MCF 10A (cell line): ENCODE data around the gene RBFOX2. TPM values are rescaled to one million over a fixed set of nuclear protein-coding genes. Genes with fewer than 3 reads are reported as not detected.

Experiments used
- BruUV-seq: library from RNA; stranded (reverse); fragments of 400-500 nt; replicated peaks from 2 replicates; lab custom pipeline; 2021; lab: Mats Ljungman, UMichigan
- CTCF ChIA-PET: fragments of 300-600 bp; sonication (Branson Sonifier 250); formaldehyde crosslinking; extraction: SDS; loops from one replicate; lab custom pipeline; 2021; ENCODE audit warnings: antibody characterized with exemption, inconsistent platforms; lab: Yijun Ruan, JAX
- POLR2A ChIA-PET: fragments of 300-600, 350-650 bp; sonication (Branson Sonifier 250); formaldehyde crosslinking; extraction: SDS; loops from one replicate; lab custom pipeline; 2020; ENCODE audit warnings: antibody characterized with exemption, inconsistent platforms; lab: Yijun Ruan, JAX
- DNase-seq: peaks from one replicate; pipeline ENCODE4 v3.0.0-alpha.2; 2018; ENCODE audit not compliant: unreplicated experiment
- H3K27ac Mint-ChIP-seq: one replicate; pipeline ENCODE4 v1.8.0; 2022; ENCODE audit warnings: mild to moderate bottlenecking, low read depth, mixed read lengths; ENCODE audit not compliant: unreplicated experiment
- H3K27me3 Mint-ChIP-seq: one replicate; pipeline ENCODE4 v1.8.0; 2022; ENCODE audit warnings: mixed read lengths; ENCODE audit not compliant: insufficient read depth, unreplicated experiment
- H3K36me3 Mint-ChIP-seq: one replicate; pipeline ENCODE4 v1.8.0; 2022; ENCODE audit warnings: mild to moderate bottlenecking, moderate library complexity, mixed read lengths; ENCODE audit not compliant: insufficient read depth, unreplicated experiment
- H3K4me1 Mint-ChIP-seq: one replicate; pipeline ENCODE4 v1.8.0; 2022; ENCODE audit warnings: mixed read lengths; ENCODE audit not compliant: insufficient read depth, unreplicated experiment
- H3K4me3 Mint-ChIP-seq: one replicate; pipeline ENCODE4 v1.8.0; 2022; ENCODE audit warnings: mild to moderate bottlenecking, moderate library complexity, mixed read lengths; ENCODE audit not compliant: unreplicated experiment
- H3K9me3 Mint-ChIP-seq: one replicate; pipeline ENCODE4 v1.8.0; 2022; ENCODE audit warnings: mixed read lengths; ENCODE audit not compliant: unreplicated experiment
- intact Hi-C: fragments of 100-400 bp; cut with micrococcal nuclease; formaldehyde crosslinking; loops from 2 replicates; pipeline ENCODE4 v1.14.1; 2022
- total RNA-seq: library from RNA; stranded (reverse); gene quantifications from 2 replicates; pipeline ENCODE4 v1.2.3, GENCODE V29; 2022
- TF ChIP-seq, protein P1 (sequence below): fragments of 200-600 bp; IDR thresholded peaks from one replicate; pipeline ENCODE4 v1.8.0; 2022; ENCODE audit warnings: antibody characterized with exemption, mild to moderate bottlenecking; ENCODE audit not compliant: unreplicated experiment

The RBFOX2 gene
- total RNA-seq, 1 experiment from 2014 or later: 89.4 TPM

DNA sequence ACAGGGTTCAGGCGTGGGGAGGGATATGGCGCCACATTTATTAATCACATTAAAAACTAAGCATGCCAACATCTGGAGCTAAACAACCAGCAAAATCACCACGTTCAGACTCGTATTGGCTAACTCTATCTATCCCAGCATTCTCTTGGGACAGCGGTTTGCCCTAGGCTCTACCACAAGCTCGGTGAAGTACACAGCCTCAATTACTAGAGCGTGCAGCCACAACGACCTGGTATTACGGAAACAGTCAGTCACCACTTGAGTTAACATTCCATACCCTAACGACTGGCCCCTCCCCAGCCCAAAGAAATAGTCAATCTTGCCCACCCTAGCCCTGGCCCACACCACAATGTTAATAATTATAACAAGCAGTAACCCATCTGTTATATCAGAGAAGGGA is 278.8 kb downstream of the RBFOX2 start:
- Mint-ChIP-seq H3K4me1 (no peaks in the 10 kb centered on the region), H3K9me3 (no peaks in the 10 kb centered on the region), H3K27me3 (no peaks in the 10 kb centered on the region), H3K27ac (no peak overlapping the region), H3K4me3 (no peak overlapping the region), H3K36me3 (peaks cover 67% of the 10 kb centered on the region)
- ChIA-PET CTCF (interaction anchor here (0.8 to 1.1 kb wide), 2 partner anchors 11 to 89 kb away, joined by 3 to 4 read pairs; no protein-coding TSS in a partner anchor), POLR2A (interaction anchor here (0.9 kb wide), 2 partner anchors 15 to 90 kb away, joined by 3 read pairs; no protein-coding TSS in a partner anchor)
- BruUV-seq: no TSS peak
- intact Hi-C loops: loop anchor here (10.0 kb wide), 1 partner anchor 125 kb away; no protein-coding TSS in a partner anchor
- DNase-seq: no peak
- TF ChIP-seq, protein P1, sequence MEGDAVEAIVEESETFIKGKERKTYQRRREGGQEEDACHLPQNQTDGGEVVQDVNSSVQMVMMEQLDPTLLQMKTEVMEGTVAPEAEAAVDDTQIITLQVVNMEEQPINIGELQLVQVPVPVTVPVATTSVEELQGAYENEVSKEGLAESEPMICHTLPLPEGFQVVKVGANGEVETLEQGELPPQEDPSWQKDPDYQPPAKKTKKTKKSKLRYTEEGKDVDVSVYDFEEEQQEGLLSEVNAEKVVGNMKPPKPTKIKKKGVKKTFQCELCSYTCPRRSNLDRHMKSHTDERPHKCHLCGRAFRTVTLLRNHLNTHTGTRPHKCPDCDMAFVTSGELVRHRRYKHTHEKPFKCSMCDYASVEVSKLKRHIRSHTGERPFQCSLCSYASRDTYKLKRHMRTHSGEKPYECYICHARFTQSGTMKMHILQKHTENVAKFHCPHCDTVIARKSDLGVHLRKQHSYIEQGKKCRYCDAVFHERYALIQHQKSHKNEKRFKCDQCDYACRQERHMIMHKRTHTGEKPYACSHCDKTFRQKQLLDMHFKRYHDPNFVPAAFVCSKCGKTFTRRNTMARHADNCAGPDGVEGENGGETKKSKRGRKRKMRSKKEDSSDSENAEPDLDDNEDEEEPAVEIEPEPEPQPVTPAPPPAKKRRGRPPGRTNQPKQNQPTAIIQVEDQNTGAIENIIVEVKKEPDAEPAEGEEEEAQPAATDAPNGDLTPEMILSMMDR: no peak

DNA sequence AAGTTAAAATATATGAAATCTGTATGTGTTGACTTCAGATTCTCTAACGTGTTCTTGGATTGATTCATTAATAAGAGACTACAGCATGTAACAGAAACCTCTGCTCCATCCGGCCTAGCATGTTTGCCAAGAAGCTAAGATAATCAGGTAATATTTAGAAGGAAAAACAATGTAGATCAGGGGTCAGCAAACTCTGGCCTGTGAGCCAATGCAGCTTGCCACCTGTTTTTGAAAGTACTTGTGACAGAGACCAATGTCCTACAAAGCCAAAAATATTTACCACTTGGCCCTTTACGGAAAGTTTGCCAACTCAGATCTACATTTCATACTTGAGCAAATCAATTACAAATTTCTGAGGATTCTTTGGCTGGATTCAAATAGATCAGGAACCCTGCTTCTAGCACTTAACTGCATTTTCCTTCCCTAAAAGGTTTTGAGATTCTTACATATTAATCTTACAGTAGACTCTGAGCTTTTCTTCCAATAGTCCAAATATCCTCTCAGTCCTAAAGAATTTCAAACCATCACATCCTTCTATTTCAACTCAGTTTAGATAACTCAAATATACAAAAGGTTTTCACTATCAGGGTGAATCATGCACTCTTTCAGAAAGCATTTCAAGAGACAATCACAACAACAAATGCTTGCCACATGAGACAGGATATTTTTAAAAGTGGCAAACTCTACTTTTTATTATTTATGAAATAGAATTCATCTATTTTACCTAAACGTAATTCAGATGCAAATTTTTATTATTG is 281.5 kb downstream of the RBFOX2 start:
- Mint-ChIP-seq H3K9me3 (no peaks in the 10 kb centered on the region), H3K27me3 (no peaks in the 10 kb centered on the region), H3K4me3 (no peak overlapping the region), H3K4me1 (no peaks in the 10 kb centered on the region), H3K36me3 (peaks cover 70% of the 10 kb centered on the region), H3K27ac (no peak overlapping the region)
- no peak for DNase-seq
- TF ChIP-seq, protein P1: no peak
- POLR2A ChIA-PET: interaction anchor here (0.7 kb wide), 1 partner anchor 113 kb away, joined by 3 read pairs; no protein-coding TSS in a partner anchor
- CTCF ChIA-PET: no interaction called here
- intact Hi-C loops: loop anchor here (10.0 kb wide), 1 partner anchor 122 kb away; no protein-coding TSS in a partner anchor
- BruUV-seq: no TSS peak

DNA sequence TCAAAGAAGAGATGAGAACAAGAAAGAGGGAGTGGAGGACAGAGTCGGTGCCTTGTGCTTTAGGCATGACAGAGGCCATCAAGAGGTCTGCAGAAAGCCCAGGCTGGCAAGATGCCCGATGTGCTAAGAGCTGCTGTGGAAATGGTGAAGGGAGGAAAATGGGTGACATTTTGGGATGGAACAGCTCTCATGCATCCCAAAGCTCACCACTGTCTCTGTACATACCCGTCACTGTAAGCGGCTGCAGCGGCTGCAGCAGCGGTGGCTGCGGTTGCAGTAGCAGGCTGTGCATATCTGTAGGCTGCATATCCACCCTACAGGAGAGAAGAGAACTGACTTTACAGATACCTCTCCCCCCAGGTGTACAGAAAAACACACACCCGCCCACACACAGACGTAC is 282.4 kb downstream of the RBFOX2 start:
- Mint-ChIP-seq H3K36me3 (peaks cover 73% of the 10 kb centered on the region), H3K27ac (no peak overlapping the region), H3K4me3 (no peak overlapping the region), H3K4me1 (no peaks in the 10 kb centered on the region), H3K27me3 (no peaks in the 10 kb centered on the region), H3K9me3 (no peaks in the 10 kb centered on the region)
- no TSS peak for BruUV-seq
- POLR2A ChIA-PET: interaction anchor here (0.6 to 1.0 kb wide), 3 partner anchors 20 to 730 kb away, joined by 3 to 4 read pairs (median 3); no protein-coding TSS in a partner anchor
- intact Hi-C loops: loop anchor here (10.0 kb wide), 1 partner anchor 121 kb away; no protein-coding TSS in a partner anchor
- CTCF ChIA-PET: no interaction called here
- TF ChIP-seq, protein P1: no peak
- no peak for DNase-seq

DNA sequence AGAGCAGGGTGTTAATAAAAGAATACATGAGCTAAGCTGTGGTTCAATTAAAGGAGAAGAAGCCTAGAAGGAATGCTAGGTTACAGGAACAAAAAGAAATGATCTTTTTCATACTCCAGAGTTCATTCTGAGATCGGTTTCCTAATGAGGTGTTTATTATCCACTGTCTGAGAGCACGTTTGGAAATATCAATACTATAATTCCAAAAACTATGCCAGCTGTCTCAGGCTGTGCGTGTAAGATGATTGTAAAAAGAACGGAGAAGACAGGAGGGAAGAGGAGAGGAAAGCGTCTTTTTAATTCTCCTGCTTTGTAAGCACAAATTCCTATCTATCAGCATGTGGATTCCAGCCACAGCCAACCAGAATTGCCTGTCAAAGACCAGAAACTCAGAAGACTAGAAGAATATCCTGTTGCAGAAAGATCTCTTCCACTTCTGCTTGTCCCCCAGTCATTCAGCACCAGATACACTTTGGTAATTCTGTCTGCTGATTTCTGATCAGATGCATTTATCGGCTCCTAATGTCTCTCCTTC is 285.2 kb downstream of the RBFOX2 start:
- no peak overlapping the region for H3K4me3 Mint-ChIP-seq
- ChIA-PET POLR2A (no interaction called here), CTCF (interaction anchor here (0.6 kb wide), 2 partner anchors 14 to 98 kb away, joined by 3 read pairs; no protein-coding TSS in a partner anchor)
- no peak for DNase-seq
- no TSS peak for BruUV-seq
- intact Hi-C loops: loop anchor here (10.0 kb wide), 1 partner anchor 119 kb away; no protein-coding TSS in a partner anchor
- no peaks in the 10 kb centered on the region for H3K9me3 Mint-ChIP-seq
- H3K4me1 Mint-ChIP-seq: no peaks in the 10 kb centered on the region
- no peaks in the 10 kb centered on the region for H3K27me3 Mint-ChIP-seq
- no peak overlapping the region for H3K27ac Mint-ChIP-seq
- peaks cover 83% of the 10 kb centered on the region for H3K36me3 Mint-ChIP-seq
- TF ChIP-seq, protein P1: no peak
